OCI-LY7 (cell line): ENCODE data around the gene AZU1. TPM values are rescaled to one million over a fixed set of nuclear protein-coding genes. Genes with fewer than 3 reads are reported as not detected.

Experiments used
- BruUV-seq: library from RNA; stranded (reverse); fragments of 400-500 nt; replicated peaks from 2 replicates; lab custom pipeline; 2021; lab: Mats Ljungman, UMichigan
- CTCF ChIA-PET: fragments of 300-600 bp; sonication (Branson Sonifier 250); formaldehyde crosslinking; loops from one replicate; lab custom pipeline; 2022; ENCODE audit warnings: antibody characterized with exemption; ENCODE audit not compliant: unreplicated experiment; lab: Charles Lee
- POLR2A ChIA-PET: fragments of 300-600 bp; sonication (Branson Sonifier 250); formaldehyde crosslinking; loops from one replicate; lab custom pipeline; 2022; ENCODE audit warnings: antibody characterized with exemption; lab: Charles Lee
- DNase-seq: peaks from one replicate; pipeline ENCODE4 v3.0.0-alpha.2; 2015; ENCODE audit warnings: low spot score
- H2AFZ ChIP-seq: fragments of 200-600 bp; sonication (generic), shearing (Covaris generic); 2 replicates; pipeline ENCODE4 v1.6.1; 2014; ENCODE audit warnings: mild to moderate bottlenecking, antibody characterized with exemption, low read length, moderate library complexity
- H3K27ac ChIP-seq: fragments of 200-600 bp; sonication (generic); 2 replicates; pipeline ENCODE4 v1.5.1; 2014; ENCODE audit warnings: mixed run types, low read depth, mild to moderate bottlenecking, moderate library complexity, low read length, inconsistent platforms; ENCODE audit not compliant: poor library complexity, severe bottlenecking
- H3K36me3 ChIP-seq: fragments of 200-600 bp; sonication (generic); 2 replicates; pipeline ENCODE4 v1.6.1; 2014; ENCODE audit warnings: mild to moderate bottlenecking, antibody characterized with exemption, low read length, moderate library complexity, mixed read lengths; ENCODE audit not compliant: insufficient read depth
- H3K4me1 ChIP-seq: fragments of 200-600 bp; sonication (generic); 2 replicates; pipeline ENCODE4 v1.5.1; 2014; ENCODE audit warnings: mild to moderate bottlenecking, low read length; ENCODE audit not compliant: insufficient read depth, poor library complexity, severe bottlenecking
- H3K4me2 ChIP-seq: fragments of 200-600 bp; sonication (generic); 2 replicates; pipeline ENCODE4 v1.6.1; 2014; ENCODE audit warnings: mild to moderate bottlenecking, low read length
- H3K4me3 ChIP-seq: fragments of 200-600 bp; sonication (generic); 2 replicates; pipeline ENCODE4 v1.5.1; 2014; ENCODE audit warnings: mild to moderate bottlenecking, low read depth, low read length; ENCODE audit not compliant: poor library complexity, severe bottlenecking
- H3K79me2 ChIP-seq: fragments of 200-600 bp; sonication (generic); 2 replicates; pipeline ENCODE4 v1.6.1; 2016; ENCODE audit warnings: low read depth, mild to moderate bottlenecking, low read length, moderate library complexity, mixed read lengths; ENCODE audit not compliant: insufficient read depth
- H3K9me2 ChIP-seq: fragments of 200-600 bp; sonication (generic); 2 replicates; pipeline ENCODE4 v1.6.1; 2016; ENCODE audit warnings: mild to moderate bottlenecking, low read length, mixed read lengths; ENCODE audit not compliant: insufficient read depth
- H3K9me3 ChIP-seq: fragments of 200-600 bp; sonication (generic); 2 replicates; pipeline ENCODE4 v1.6.1; 2014; ENCODE audit warnings: mild to moderate bottlenecking, mixed run types, low read length, mixed read lengths
- H4K20me1 ChIP-seq: fragments of 200-600 bp; sonication (generic); 2 replicates; pipeline ENCODE4 v1.6.1; 2014; ENCODE audit warnings: mild to moderate bottlenecking, antibody characterized with exemption, low read length, moderate library complexity, mixed read lengths; ENCODE audit not compliant: insufficient read depth
- EZH2phosphoT487 ChIP-seq: fragments of 200-600 bp; sonication (generic); IDR thresholded peaks from 2 replicates; pipeline ENCODE4 v1.6.1; 2018; ENCODE audit warnings: low read depth, borderline replicate concordance, mild to moderate bottlenecking, mixed run types, antibody characterized with exemption, low read length, moderate library complexity, mixed read lengths
- intact Hi-C: fragments of 100-400 bp; cut with micrococcal nuclease; formaldehyde crosslinking; loops from one replicate; pipeline ENCODE4 v1.10.0; 2022; ENCODE audit not compliant: unreplicated experiment
- total RNA-seq, 2 experiments: library from RNA; depleted of rRNA in 1 of 2; stranded (reverse); fragments of >200 nt in 1 of 2; shearing (Covaris generic) in 1 of 2; gene quantifications; 2 replicates each; pipeline ENCODE4 v1.2.3, GENCODE V29; 2014 to 2022
- TF ChIP-seq, protein P1 (sequence below): fragments of 200-600 bp; sonication (generic); conservative IDR thresholded peaks from 2 replicates; pipeline ENCODE4 v1.5.1; 2014; ENCODE audit warnings: mild to moderate bottlenecking, antibody characterized with exemption, low read length, moderate library complexity, mixed read lengths

AZU1 gene
- total RNA-seq, 2 experiments from 2014 or later, result not detected

DNA sequence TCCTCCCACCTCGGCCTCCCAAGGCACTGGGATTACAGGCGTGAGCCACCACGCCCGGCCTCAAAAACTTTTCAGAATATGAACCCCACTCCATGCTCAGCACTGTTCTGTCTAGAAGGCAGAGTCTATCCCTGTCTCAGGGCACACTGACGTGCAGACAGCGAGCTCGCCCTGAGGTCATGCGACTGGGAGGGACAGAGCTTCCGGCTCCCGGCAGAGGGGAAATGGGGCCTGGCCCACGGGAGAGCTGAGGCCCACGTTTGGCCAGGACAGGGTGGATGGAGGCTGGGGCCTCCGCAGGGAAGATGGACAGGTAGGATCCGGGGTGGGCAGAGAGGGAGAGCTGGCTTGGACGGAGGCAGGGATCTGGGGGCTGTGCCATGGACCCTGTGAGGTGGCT lies 2.8 kb upstream of the AZU1 start:
- no TSS peak for BruUV-seq
- intact Hi-C loops, result no loop called here

DNA sequence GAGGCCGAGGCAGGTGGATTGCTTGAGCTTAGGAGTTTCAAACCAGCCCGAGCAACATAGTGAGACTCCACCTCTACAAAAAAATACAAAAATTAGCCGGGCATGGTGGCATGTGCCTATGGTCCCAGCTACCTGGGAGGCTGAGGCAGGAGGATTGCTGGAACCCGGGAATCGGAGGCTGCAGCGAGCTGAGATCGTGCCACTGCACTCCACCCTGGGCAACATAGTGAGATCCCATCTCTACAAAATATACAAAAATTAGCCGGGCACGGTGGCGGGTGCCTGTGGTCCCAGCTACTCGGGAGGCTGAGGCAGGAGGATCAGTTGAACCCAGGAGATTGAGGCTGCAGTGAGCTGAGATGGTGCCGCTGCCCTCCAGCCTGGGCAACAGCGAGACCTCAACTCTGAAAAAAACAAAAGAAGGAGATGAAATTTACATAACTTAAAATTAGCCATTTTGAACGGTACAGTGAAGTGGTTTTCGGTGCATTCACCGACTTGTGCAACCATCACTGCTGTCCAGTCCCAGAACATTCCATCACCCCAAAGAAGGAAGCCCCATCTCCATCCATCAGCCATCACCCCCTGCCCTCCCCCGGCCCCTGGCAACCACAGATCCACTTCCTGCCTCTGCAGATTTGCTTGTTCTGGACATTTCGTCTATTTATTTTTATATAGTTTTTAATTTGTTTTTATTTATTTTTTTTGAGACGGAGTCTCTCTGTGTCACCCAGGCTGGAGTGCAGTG lies 1.6 kb upstream of the AZU1 start:
- intact Hi-C loops, result no loop called here
- DNase-seq, result no peak
- Histone ChIP-seq H4K20me1 (no peaks in the 10 kb centered on the region), H2AFZ (no peak overlapping the region), H3K27ac (no peak overlapping the region), H3K4me3 (no peak overlapping the region), H3K36me3 (no peaks in the 10 kb centered on the region), H3K9me3 (no peaks in the 10 kb centered on the region), H3K4me2 (no peak overlapping the region), H3K4me1 (no peaks in the 10 kb centered on the region), H3K79me2 (no peaks in the 10 kb centered on the region), H3K9me2 (no peaks in the 10 kb centered on the region)
- BruUV-seq, result no TSS peak
- CTCF ChIA-PET, result no interaction called here
- POLR2A ChIA-PET, result no interaction called here
- TF ChIP-seq, protein P1, sequence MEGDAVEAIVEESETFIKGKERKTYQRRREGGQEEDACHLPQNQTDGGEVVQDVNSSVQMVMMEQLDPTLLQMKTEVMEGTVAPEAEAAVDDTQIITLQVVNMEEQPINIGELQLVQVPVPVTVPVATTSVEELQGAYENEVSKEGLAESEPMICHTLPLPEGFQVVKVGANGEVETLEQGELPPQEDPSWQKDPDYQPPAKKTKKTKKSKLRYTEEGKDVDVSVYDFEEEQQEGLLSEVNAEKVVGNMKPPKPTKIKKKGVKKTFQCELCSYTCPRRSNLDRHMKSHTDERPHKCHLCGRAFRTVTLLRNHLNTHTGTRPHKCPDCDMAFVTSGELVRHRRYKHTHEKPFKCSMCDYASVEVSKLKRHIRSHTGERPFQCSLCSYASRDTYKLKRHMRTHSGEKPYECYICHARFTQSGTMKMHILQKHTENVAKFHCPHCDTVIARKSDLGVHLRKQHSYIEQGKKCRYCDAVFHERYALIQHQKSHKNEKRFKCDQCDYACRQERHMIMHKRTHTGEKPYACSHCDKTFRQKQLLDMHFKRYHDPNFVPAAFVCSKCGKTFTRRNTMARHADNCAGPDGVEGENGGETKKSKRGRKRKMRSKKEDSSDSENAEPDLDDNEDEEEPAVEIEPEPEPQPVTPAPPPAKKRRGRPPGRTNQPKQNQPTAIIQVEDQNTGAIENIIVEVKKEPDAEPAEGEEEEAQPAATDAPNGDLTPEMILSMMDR, result no peak
- TF ChIP-seq EZH2phosphoT487, result no peak

More for the DNA sequence above, 2.8 kb upstream of the AZU1 start:
- Histone ChIP-seq H3K4me3 (no peak overlapping the region), H3K27ac (no peak overlapping the region), H3K4me1 (no peaks in the 10 kb centered on the region), H3K36me3 (no peaks in the 10 kb centered on the region), H2AFZ (no peak overlapping the region), H3K4me2 (no peak overlapping the region), H3K9me3 (no peaks in the 10 kb centered on the region), H3K79me2 (no peaks in the 10 kb centered on the region), H3K9me2 (no peaks in the 10 kb centered on the region), H4K20me1 (no peaks in the 10 kb centered on the region)
- TF ChIP-seq, protein P1, result no peak
- no peak for TF ChIP-seq EZH2phosphoT487
- ChIA-PET CTCF (no interaction called here), POLR2A (no interaction called here)
- no peak for DNase-seq

DNA sequence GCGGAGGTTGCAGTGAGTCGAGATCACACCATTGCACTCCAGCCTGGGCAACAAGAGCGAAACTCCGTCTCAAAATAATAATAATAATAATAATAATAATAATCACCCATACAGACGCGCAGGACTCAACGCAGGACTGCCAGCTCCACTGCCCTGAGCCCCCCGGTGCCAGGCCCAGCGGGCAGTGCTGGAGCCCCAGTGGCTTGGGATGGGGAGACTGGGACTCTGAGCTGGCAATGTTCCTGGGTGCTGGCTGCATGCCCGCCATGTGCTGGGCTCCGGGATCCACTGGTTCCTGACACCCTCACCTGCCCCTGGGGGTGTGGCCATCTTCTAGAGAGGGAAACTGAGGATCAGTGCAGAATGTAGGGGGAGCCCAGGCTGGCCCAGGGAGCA lies 325 bp upstream of the AZU1 start:
- CTCF ChIA-PET, result no interaction called here
- Histone ChIP-seq H3K4me1 (no peaks in the 10 kb centered on the region), H3K79me2 (no peaks in the 10 kb centered on the region), H3K4me2 (no peak overlapping the region), H3K27ac (no peak overlapping the region), H3K9me3 (no peaks in the 10 kb centered on the region), H3K36me3 (no peaks in the 10 kb centered on the region), H3K4me3 (no peak overlapping the region), H4K20me1 (no peaks in the 10 kb centered on the region), H2AFZ (no peak overlapping the region), H3K9me2 (no peaks in the 10 kb centered on the region)
- no TSS peak for BruUV-seq
- no peak for DNase-seq
- TF ChIP-seq, protein P1, result no peak
- no peak for TF ChIP-seq EZH2phosphoT487
- intact Hi-C loops, result no loop called here
- POLR2A ChIA-PET, result no interaction called here
